Measurements from ENCODE around the gene NHLRC4.

The NHLRC4 gene

GRCh38 chr16:549544-550263 lies 17.1 kb upstream of the NHLRC4 start:
- no peak overlapping the region for H3K9ac ChIP-seq (ENCODE audit: low read length)
- H3K36me3 ChIP-seq (ENCODE audit: control insufficient read depth, insufficient read depth, low read length): no peaks in the 10 kb centered on the region
- no peaks in the 10 kb centered on the region for H3K9me3 ChIP-seq (ENCODE audit: control insufficient read depth, low read length)
- H3K27me3 ChIP-seq (ENCODE audit: control insufficient read depth, insufficient read depth, low read length): no peaks in the 10 kb centered on the region
- peaks cover 16% of the 10 kb centered on the region for H3K4me1 ChIP-seq (ENCODE audit: control insufficient read depth, insufficient read depth, low read length)
- H3K4me3 ChIP-seq (ENCODE audit: low read length): no peak overlapping the region

- Histone ChIP-seq H3K9me3 (ENCODE audit: control insufficient read depth, low read length) (no peaks in the 10 kb centered on the region), H3K9ac (ENCODE audit: low read length) (no peak overlapping the region), H3K4me1 (ENCODE audit: control insufficient read depth, insufficient read depth, low read length) (peaks cover 10% of the 10 kb centered on the region), H3K27me3 (ENCODE audit: control insufficient read depth, insufficient read depth, low read length) (no peaks in the 10 kb centered on the region), H3K36me3 (ENCODE audit: control insufficient read depth, insufficient read depth, low read length) (no peaks in the 10 kb centered on the region), H3K4me3 (ENCODE audit: low read length) (no peak overlapping the region)
Measured at GRCh38 chr16:551210-551609, 15.6 kb upstream of the NHLRC4 start.

GRCh38 chr16:552171-552570 lies 14.6 kb upstream of the NHLRC4 start:
- peaks cover under 1% of the 10 kb centered on the region for H3K4me1 ChIP-seq (ENCODE audit: control insufficient read depth, insufficient read depth, low read length)
- H3K36me3 ChIP-seq (ENCODE audit: control insufficient read depth, insufficient read depth, low read length): no peaks in the 10 kb centered on the region

GRCh38 chr16:553601-554296 lies 13.1 kb upstream of the NHLRC4 start:
- Histone ChIP-seq H3K27me3 (ENCODE audit: control insufficient read depth, insufficient read depth, low read length) (peaks cover 7% of the 10 kb centered on the region), H3K4me1 (ENCODE audit: control insufficient read depth, insufficient read depth, low read length) (peaks cover 3% of the 10 kb centered on the region), H3K9ac (ENCODE audit: low read length) (no peak overlapping the region), H3K9me3 (ENCODE audit: control insufficient read depth, low read length) (no peaks in the 10 kb centered on the region), H3K4me3 (ENCODE audit: low read length) (no peak overlapping the region), H3K36me3 (ENCODE audit: control insufficient read depth, insufficient read depth, low read length) (no peaks in the 10 kb centered on the region)

More at GRCh38 chr16:552171-552570, 14.6 kb upstream of the NHLRC4 start:
- Histone ChIP-seq H3K9ac (ENCODE audit: low read length) (no peak overlapping the region), H3K9me3 (ENCODE audit: control insufficient read depth, low read length) (no peaks in the 10 kb centered on the region), H3K4me3 (ENCODE audit: low read length) (no peak overlapping the region), H3K27me3 (ENCODE audit: control insufficient read depth, insufficient read depth, low read length) (no peaks in the 10 kb centered on the region)

GRCh38 chr16:554297-554621 lies 12.5 kb upstream of the NHLRC4 start:
- H3K27me3 ChIP-seq (ENCODE audit: control insufficient read depth, insufficient read depth, low read length): peaks cover 12% of the 10 kb centered on the region
- peaks cover 7% of the 10 kb centered on the region for H3K4me1 ChIP-seq (ENCODE audit: control insufficient read depth, insufficient read depth, low read length)
- no peak overlapping the region for H3K9ac ChIP-seq (ENCODE audit: low read length)
- no peak overlapping the region for H3K4me3 ChIP-seq (ENCODE audit: low read length)
- no peaks in the 10 kb centered on the region for H3K36me3 ChIP-seq (ENCODE audit: control insufficient read depth, insufficient read depth, low read length)
- no peaks in the 10 kb centered on the region for H3K9me3 ChIP-seq (ENCODE audit: control insufficient read depth, low read length)

GRCh38 chr16:554640-555365 lies 12.0 kb upstream of the NHLRC4 start:
- Histone ChIP-seq H3K9me3 (ENCODE audit: control insufficient read depth, low read length) (no peaks in the 10 kb centered on the region), H3K9ac (ENCODE audit: low read length) (no peak overlapping the region), H3K27me3 (ENCODE audit: control insufficient read depth, insufficient read depth, low read length) (peaks cover 18% of the 10 kb centered on the region), H3K4me3 (ENCODE audit: low read length) (no peak overlapping the region), H3K4me1 (ENCODE audit: control insufficient read depth, insufficient read depth, low read length) (peaks cover 7% of the 10 kb centered on the region), H3K36me3 (ENCODE audit: control insufficient read depth, insufficient read depth, low read length) (no peaks in the 10 kb centered on the region)

DNA sequence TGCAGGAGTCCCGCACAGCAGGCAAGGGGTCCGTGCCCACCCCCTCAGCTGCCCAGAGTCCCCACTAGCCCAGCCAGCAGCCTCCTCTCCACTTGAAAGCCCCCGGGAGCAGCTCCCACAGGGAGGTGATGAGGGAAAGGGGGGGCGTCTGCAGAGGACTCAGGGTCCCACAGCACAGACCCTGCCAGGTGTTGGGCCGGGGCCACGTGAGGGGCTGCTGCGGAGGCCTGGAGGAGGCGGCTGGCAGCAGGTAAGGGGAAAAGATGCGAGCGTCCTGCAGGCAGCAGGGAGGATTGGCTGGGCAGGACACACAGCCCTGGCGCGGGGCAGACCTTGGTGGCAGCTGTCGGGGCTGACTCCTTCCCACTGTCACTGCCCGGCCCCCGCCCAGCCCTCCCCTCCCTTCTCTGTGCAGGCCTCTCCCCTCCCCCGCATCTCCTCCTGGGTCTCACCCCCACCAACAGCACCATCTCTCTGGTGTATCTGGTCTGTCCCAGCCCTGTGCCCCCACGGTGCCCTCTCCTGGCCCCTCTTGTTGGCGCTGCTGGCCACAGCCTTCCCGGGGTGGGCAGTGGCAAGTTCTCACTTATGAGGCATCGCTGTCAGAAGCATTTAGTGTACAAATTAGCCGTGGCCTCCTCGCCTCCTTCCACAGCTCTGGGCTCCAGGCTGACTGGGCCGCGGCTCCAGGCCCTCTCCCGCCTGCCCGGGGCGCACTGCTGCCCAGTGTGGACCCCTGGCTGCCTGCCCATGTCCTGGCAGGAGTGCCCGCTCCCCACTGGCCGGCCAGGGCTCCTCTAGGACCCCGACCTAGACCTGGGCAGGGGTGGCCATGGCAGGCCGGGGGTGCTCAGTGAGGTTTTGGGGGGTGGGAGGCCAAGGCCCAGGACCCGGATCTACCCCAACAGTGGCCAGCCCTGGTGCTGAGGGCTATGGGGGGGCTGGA lies 11.0 kb upstream of the NHLRC4 start:
- no peaks in the 10 kb centered on the region for H3K9me3 ChIP-seq (ENCODE audit: control insufficient read depth, low read length)
- H3K4me1 ChIP-seq (ENCODE audit: control insufficient read depth, insufficient read depth, low read length): peaks cover 7% of the 10 kb centered on the region
- H3K4me3 ChIP-seq (ENCODE audit: low read length): no peak overlapping the region
- H3K36me3 ChIP-seq (ENCODE audit: control insufficient read depth, insufficient read depth, low read length): no peaks in the 10 kb centered on the region
- no peak overlapping the region for H3K9ac ChIP-seq (ENCODE audit: low read length)
- H3K27me3 ChIP-seq (ENCODE audit: control insufficient read depth, insufficient read depth, low read length): peaks cover 20% of the 10 kb centered on the region

- no peak overlapping the region for H3K9ac ChIP-seq (ENCODE audit: low read length)
- no peaks in the 10 kb centered on the region for H3K9me3 ChIP-seq (ENCODE audit: control insufficient read depth, low read length)
- peaks cover 28% of the 10 kb centered on the region for H3K27me3 ChIP-seq (ENCODE audit: control insufficient read depth, insufficient read depth, low read length)
- no peak overlapping the region for H3K4me3 ChIP-seq (ENCODE audit: low read length)
- H3K36me3 ChIP-seq (ENCODE audit: control insufficient read depth, insufficient read depth, low read length): no peaks in the 10 kb centered on the region
- H3K4me1 ChIP-seq (ENCODE audit: control insufficient read depth, insufficient read depth, low read length): peaks cover 7% of the 10 kb centered on the region
Measured at GRCh38 chr16:556474-557173, 10.2 kb upstream of the NHLRC4 start.

DNA sequence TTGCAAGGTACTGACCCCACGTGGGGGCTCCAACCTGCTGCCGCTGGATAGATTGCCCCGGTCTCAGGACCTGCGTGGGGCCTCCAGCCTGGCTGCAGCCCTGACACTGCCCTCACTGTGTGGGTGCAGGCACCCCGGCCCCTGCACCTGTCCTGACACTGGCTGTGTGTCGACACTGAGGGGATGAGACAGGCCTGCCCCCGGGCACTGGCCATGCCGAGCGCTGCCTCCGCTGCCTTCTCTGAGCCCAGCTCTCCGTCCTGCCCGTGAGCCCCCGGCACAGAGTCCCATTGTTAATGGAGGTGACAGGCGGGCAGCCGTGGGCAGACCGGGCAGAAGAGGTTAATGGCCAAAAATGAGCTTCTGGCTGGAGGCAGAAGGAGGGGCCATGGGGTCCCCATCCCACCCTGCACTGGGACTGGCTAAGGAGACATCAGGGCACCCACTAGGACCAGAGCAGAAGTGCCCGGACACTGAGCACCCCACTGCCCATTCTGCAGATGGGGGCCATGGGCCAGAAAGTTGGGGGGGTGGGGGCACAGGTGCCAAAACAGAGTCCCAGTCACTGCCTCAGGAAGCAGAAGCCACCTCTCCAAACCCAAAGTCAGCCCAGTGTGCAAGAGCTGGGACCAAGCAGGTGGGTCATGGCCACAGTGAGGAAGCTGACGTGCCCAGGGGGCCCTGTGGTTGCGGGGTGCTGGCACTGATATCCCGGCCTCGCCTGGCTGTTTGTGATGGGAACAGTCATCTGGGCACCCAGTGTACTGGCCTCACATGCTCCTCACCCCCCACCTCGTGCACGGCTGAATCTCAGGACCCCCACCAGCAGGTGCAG lies 9.1 kb upstream of the NHLRC4 start:
- Histone ChIP-seq H3K27me3 (ENCODE audit: control insufficient read depth, insufficient read depth, low read length) (peaks cover 38% of the 10 kb centered on the region), H3K36me3 (ENCODE audit: control insufficient read depth, insufficient read depth, low read length) (no peaks in the 10 kb centered on the region), H3K9ac (ENCODE audit: low read length) (no peak overlapping the region), H3K4me3 (ENCODE audit: low read length) (no peak overlapping the region), H3K4me1 (ENCODE audit: control insufficient read depth, insufficient read depth, low read length) (peaks cover 7% of the 10 kb centered on the region), H3K9me3 (ENCODE audit: control insufficient read depth, low read length) (no peaks in the 10 kb centered on the region)

- no peaks in the 10 kb centered on the region for H3K9me3 ChIP-seq (ENCODE audit: control insufficient read depth, low read length)
- H3K4me1 ChIP-seq (ENCODE audit: control insufficient read depth, insufficient read depth, low read length): peaks cover 7% of the 10 kb centered on the region
- H3K36me3 ChIP-seq (ENCODE audit: control insufficient read depth, insufficient read depth, low read length): no peaks in the 10 kb centered on the region
- H3K27me3 ChIP-seq (ENCODE audit: control insufficient read depth, insufficient read depth, low read length): peaks cover 40% of the 10 kb centered on the region
- no peak overlapping the region for H3K9ac ChIP-seq (ENCODE audit: low read length)
- no peak overlapping the region for H3K4me3 ChIP-seq (ENCODE audit: low read length)
Measured at GRCh38 chr16:558298-559020, 8.3 kb upstream of the NHLRC4 start.

Data from mucosa of stomach (tissue), 1 donor.